Measurements from ENCODE around the gene SEC61A2. TPM values are rescaled to one million over a fixed set of nuclear protein-coding genes. Genes with fewer than 3 reads are reported as not detected.

SEC61A2 gene
- total and polyA plus RNA-seq, 2 donors (not counting 1 experiment from before 2014, with no cell fraction given), result 10.7 to 20.2 TPM

DNA sequence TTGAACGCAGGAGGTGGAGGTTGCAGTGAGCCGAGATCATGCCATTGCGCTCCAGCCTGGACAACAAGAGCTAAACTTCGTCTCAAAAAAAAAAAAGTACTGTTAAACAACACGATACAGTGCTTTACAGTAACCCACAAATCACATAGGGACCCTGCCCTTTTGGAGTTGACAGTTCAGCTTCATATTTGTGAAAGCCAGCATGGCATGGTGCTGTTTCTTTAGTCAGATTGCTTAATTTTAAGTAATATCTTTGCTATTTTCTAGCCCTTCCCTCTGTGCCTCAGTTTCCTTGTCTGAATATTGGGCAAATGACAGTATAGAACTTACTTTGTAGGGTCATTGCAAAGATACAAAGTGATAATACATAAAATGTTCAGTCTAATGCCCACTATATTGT, 71.4 kb downstream of the SEC61A2 start:
- TF ChIP-seq, protein P1, sequence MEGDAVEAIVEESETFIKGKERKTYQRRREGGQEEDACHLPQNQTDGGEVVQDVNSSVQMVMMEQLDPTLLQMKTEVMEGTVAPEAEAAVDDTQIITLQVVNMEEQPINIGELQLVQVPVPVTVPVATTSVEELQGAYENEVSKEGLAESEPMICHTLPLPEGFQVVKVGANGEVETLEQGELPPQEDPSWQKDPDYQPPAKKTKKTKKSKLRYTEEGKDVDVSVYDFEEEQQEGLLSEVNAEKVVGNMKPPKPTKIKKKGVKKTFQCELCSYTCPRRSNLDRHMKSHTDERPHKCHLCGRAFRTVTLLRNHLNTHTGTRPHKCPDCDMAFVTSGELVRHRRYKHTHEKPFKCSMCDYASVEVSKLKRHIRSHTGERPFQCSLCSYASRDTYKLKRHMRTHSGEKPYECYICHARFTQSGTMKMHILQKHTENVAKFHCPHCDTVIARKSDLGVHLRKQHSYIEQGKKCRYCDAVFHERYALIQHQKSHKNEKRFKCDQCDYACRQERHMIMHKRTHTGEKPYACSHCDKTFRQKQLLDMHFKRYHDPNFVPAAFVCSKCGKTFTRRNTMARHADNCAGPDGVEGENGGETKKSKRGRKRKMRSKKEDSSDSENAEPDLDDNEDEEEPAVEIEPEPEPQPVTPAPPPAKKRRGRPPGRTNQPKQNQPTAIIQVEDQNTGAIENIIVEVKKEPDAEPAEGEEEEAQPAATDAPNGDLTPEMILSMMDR (IDR thresholded peaks at IDR 0.05), result no peak
- no peak for TF ChIP-seq EZH2 (IDR thresholded peaks at IDR 0.05; ENCODE audit: borderline replicate concordance, insufficient read depth, low read depth, low read length, poor library complexity, severe bottlenecking)
- peaks cover 9 to 58% of the 10 kb centered on the region in 2 experiments for H3K36me3 ChIP-seq (replicated peaks in 1 of 2; ENCODE audit: control extremely low read depth in 1 of 2, control insufficient read depth in 1 of 2, extremely low read depth in 1 of 2, insufficient read depth in 2 of 2, low read length in 1 of 2)
- H3K27ac Mint-ChIP-seq, result no peak overlapping the region

DNA sequence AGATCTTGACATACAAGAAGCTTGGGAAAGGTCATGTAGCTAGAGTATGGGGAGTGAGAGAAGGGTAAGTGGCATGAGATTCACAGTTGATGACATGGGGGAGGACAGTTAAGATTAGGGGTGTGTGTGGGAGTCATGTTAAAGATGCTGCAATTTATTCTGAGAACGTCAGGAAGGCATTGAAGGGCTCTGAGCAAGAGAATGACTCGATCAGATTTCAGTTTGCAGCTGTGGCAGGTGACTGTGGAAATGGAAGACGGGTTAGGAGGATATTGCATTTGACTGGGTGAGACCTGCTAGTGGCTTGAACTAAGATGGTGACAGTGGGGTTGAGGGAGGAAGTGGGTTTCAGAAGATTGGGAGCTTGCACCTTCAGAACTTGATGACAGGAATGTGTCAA, 72.1 kb downstream of the SEC61A2 start:
- Histone ChIP-seq H3K9me3 (ENCODE audit: control extremely low read depth in 1 of 3, control insufficient read depth in 2 of 3, insufficient read depth in 1 of 3, low read length in 2 of 3) (no peaks in the 10 kb centered on the region), H4K20me1 (ENCODE audit: control insufficient read depth, insufficient read depth, low read length, poor library complexity, severe bottlenecking) (peaks cover 66% of the 10 kb centered on the region), H3K27ac (ENCODE audit: low read length in 2 of 2) (no peak overlapping the region), H3K4me1 (ENCODE audit: control insufficient read depth in 2 of 2, insufficient read depth in 2 of 2, low read length in 2 of 2) (peaks cover 10 to 15% of the 10 kb centered on the region in 2 donors), H3K4me2 (replicated peaks; ENCODE audit: low read depth, low read length, poor library complexity, severe bottlenecking) (no peak overlapping the region), H3K36me3 (replicated peaks in 1 of 2; ENCODE audit: control extremely low read depth in 1 of 2, control insufficient read depth in 1 of 2, extremely low read depth in 1 of 2, insufficient read depth in 2 of 2, low read length in 1 of 2) (peaks cover 9 to 61% of the 10 kb centered on the region in 2 experiments), H3K79me2 (ENCODE audit: control insufficient read depth, insufficient read depth, low read length) (peaks cover 97% of the 10 kb centered on the region), H3K4me3 (ENCODE audit: control extremely low read depth in 1 of 5, extremely low read depth in 1 of 5, insufficient read depth in 1 of 5, low read depth in 2 of 5, low read length in 4 of 5) (no peak overlapping the region), H3K27me3 (replicated peaks in 1 of 4; ENCODE audit: control extremely low read depth in 1 of 4, control insufficient read depth in 3 of 4, insufficient read depth in 4 of 4, low read length in 3 of 4) (no peaks in the 10 kb centered on the region), H3K9ac (ENCODE audit: low read length) (no peak overlapping the region), H2AFZ (ENCODE audit: insufficient read depth, low read depth, low read length, poor library complexity, severe bottlenecking) (no peak overlapping the region)
- ChIA-PET CTCF (interaction anchor here (2.6 kb wide), 1 partner anchor 13 kb away, joined by 10 read pairs; no protein-coding TSS in a partner anchor), POLR2A (no interaction called here)
- WGBS (ENCODE audit: insufficient coverage), result 82% methylated on average over 3 of the region's 3 CpGs
- Mint-ChIP-seq H3K9me3 (ENCODE audit: insufficient read depth) (no peaks in the 10 kb centered on the region), H3K4me3 (no peak overlapping the region), H3K4me1 (peaks cover 31% of the 10 kb centered on the region), H3K27me3 (no peaks in the 10 kb centered on the region), H3K27ac (no peak overlapping the region)
- ATAC-seq (ENCODE audit: low read depth), result no peak
- TF ChIP-seq, protein P1 (IDR thresholded peaks at IDR 0.05), result no peak
- TF ChIP-seq EZH2 (IDR thresholded peaks at IDR 0.05; ENCODE audit: borderline replicate concordance, insufficient read depth, low read depth, low read length, poor library complexity, severe bottlenecking), result no peak
- no peak for DNase-seq
- intact Hi-C loops (cut with micrococcal nuclease), result no loop called here

More for the DNA sequence above, 71.4 kb downstream of the SEC61A2 start:
- Histone ChIP-seq H4K20me1 (ENCODE audit: control insufficient read depth, insufficient read depth, low read length, poor library complexity, severe bottlenecking) (peaks cover 59% of the 10 kb centered on the region), H3K27me3 (replicated peaks in 1 of 4; ENCODE audit: control extremely low read depth in 1 of 4, control insufficient read depth in 3 of 4, insufficient read depth in 4 of 4, low read length in 3 of 4) (no peaks in the 10 kb centered on the region), H2AFZ (ENCODE audit: insufficient read depth, low read depth, low read length, poor library complexity, severe bottlenecking) (no peak overlapping the region), H3K9me3 (ENCODE audit: control extremely low read depth in 1 of 3, control insufficient read depth in 2 of 3, insufficient read depth in 1 of 3, low read length in 2 of 3) (no peaks in the 10 kb centered on the region), H3K4me3 (ENCODE audit: control extremely low read depth in 1 of 5, extremely low read depth in 1 of 5, insufficient read depth in 1 of 5, low read depth in 2 of 5, low read length in 4 of 5) (no peak overlapping the region), H3K27ac (ENCODE audit: low read length in 2 of 2) (no peak overlapping the region), H3K79me2 (ENCODE audit: control insufficient read depth, insufficient read depth, low read length) (peaks cover 94% of the 10 kb centered on the region), H3K9ac (ENCODE audit: low read length) (no peak overlapping the region), H3K4me1 (ENCODE audit: control insufficient read depth in 2 of 2, insufficient read depth in 2 of 2, low read length in 2 of 2) (peaks cover 10 to 15% of the 10 kb centered on the region in 2 donors), H3K4me2 (replicated peaks; ENCODE audit: low read depth, low read length, poor library complexity, severe bottlenecking) (no peak overlapping the region)
- Mint-ChIP-seq H3K27me3 (no peaks in the 10 kb centered on the region), H3K4me3 (no peak overlapping the region), H3K9me3 (ENCODE audit: insufficient read depth) (no peaks in the 10 kb centered on the region), H3K4me1 (peaks cover 38% of the 10 kb centered on the region)
- WGBS (ENCODE audit: insufficient coverage), result 83% methylated on average over 2 of the region's 5 CpGs
- ChIA-PET POLR2A (no interaction called here), CTCF (interaction anchor here (1.6 to 2.5 kb wide), 2 partner anchors 14 to 511 kb away, joined by 5 to 13 read pairs; no protein-coding TSS in a partner anchor)
- intact Hi-C loops (cut with micrococcal nuclease), result no loop called here
- ATAC-seq (ENCODE audit: low read depth) (no peak), DNase-seq (no peak)

All from B cell (primary cell).